ENCODE measurements around the gene MCRIP1. TPM values are rescaled to one million over a fixed set of nuclear protein-coding genes. Genes with fewer than 3 reads are reported as not detected.
A peak's percentile ranks its signal among the peaks of the same experiment; 100 is the strongest.

MCRIP1 gene
- total and polyA plus RNA-seq, 10 of the 15 experiments (the other 5 are each of a cell fraction or from before 2014, with no cell fraction given) = 0.31 to 54.4 (median 30.8) TPM

- H3K36me3 ChIP-seq (ENCODE audit: control insufficient read depth in 2 of 2, insufficient read depth in 2 of 2, low read length in 1 of 2) = peaks cover 33 to 40% of the 10 kb centered on the region in 2 experiments
- H3K4me1 ChIP-seq (ENCODE audit: control insufficient read depth, insufficient read depth, low read length) = no peaks in the 10 kb centered on the region
- no peaks in the 10 kb centered on the region for H3K9me3 ChIP-seq (replicated peaks; ENCODE audit: control insufficient read depth, insufficient read depth, low read length)
- CTCF ChIA-PET = no interaction called here
- DNase-seq (ENCODE audit: low read depth, low spot score) (no peak), ATAC-seq (no peak), FAIRE-seq (no peak)
- H3K9ac ChIP-seq (ENCODE audit: control insufficient read depth, insufficient read depth, low read length) = no peak overlapping the region
- RAD21 ChIA-PET (ENCODE audit: unreplicated experiment) = no interaction called here
- peak; percentile 67 for TF ChIP-seq POLR2A (IDR thresholded peaks at IDR 0.05; ENCODE audit: low read depth, low read length)
- TF ChIP-seq PML (IDR thresholded peaks at IDR 0.05; ENCODE audit: low read length) = no peak
- no peak overlapping the region for H3K4me2 ChIP-seq (ENCODE audit: control insufficient read depth, insufficient read depth)
- in situ Hi-C loops (cut with MboI) (no loop called here), intact Hi-C loops (cut with micrococcal nuclease; ENCODE audit: unreplicated experiment) (no loop called here)
- H3K79me2 ChIP-seq (ENCODE audit: control insufficient read depth, insufficient read depth, low read length) = no peaks in the 10 kb centered on the region
- BruUV-seq (replicated peaks) = no TSS peak
- H2AFZ ChIP-seq (ENCODE audit: control insufficient read depth, low read depth, low read length) = no peak overlapping the region
- POLR2A ChIA-PET = no interaction called here
- H3K4me3 ChIP-seq = no peak overlapping the region
- H3K27ac ChIP-seq (ENCODE audit: control insufficient read depth, insufficient read depth) = no peak overlapping the region
- SMC1A ChIA-PET (ENCODE audit: uncharacterized antibody, unreplicated experiment) = no interaction called here
- no peaks in the 10 kb centered on the region for H4K20me1 ChIP-seq (ENCODE audit: control insufficient read depth, insufficient read depth)
- 92% methylated on average over 14 of the region's 14 CpGs for WGBS (ENCODE audit: insufficient coverage, insufficient replicate concordance, low lambda C conversion rate, missing lambda C conversion rate)
- no peaks in the 10 kb centered on the region for H3K27me3 ChIP-seq (replicated peaks in 1 of 2; ENCODE audit: control insufficient read depth in 2 of 2, insufficient read depth in 2 of 2, low read length in 1 of 2)
Measured at GRCh38 chr17:81844327-81844851, 11.3 kb upstream of the MCRIP1 start.

DNA sequence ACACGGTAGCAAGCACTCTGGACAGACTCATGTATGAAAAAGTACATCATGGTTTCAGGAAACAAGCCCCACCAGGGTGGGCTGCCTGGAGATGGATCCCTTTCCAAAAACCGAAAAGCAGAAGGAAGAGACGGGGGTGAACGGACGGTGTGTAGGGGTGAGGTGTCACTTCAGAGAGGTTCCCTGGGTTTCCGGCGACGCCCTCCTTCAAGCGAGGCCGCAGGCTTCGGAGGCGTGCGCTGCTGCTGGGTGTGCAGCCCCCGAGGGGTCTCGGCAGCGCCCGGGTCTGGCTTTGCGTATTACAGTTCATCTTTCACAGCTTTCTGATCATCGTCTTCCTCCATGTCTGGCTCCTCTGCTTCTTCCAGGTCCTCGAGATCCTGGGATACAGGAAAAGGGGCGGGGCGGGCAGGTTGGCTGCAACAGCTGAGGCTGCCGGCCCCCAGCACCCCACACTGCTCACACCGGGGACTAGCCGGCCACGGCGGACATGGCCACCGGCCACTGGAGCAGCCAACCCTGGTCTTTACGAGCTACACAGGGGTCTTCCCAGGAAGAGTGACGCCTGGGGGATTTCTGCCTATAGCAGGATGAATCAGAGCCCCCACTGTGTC lies 10.7 kb upstream of the MCRIP1 start:
- Histone ChIP-seq H3K79me2 (ENCODE audit: control insufficient read depth, insufficient read depth, low read length) (no peaks in the 10 kb centered on the region), H3K27ac (ENCODE audit: control insufficient read depth, insufficient read depth) (no peak overlapping the region), H3K9me3 (replicated peaks; ENCODE audit: control insufficient read depth, insufficient read depth, low read length) (no peaks in the 10 kb centered on the region), H3K27me3 (replicated peaks in 1 of 2; ENCODE audit: control insufficient read depth in 2 of 2, insufficient read depth in 2 of 2, low read length in 1 of 2) (no peaks in the 10 kb centered on the region), H3K4me2 (ENCODE audit: control insufficient read depth, insufficient read depth) (no peak overlapping the region), H3K4me1 (ENCODE audit: control insufficient read depth, insufficient read depth, low read length) (no peaks in the 10 kb centered on the region), H3K36me3 (ENCODE audit: control insufficient read depth in 2 of 2, insufficient read depth in 2 of 2, low read length in 1 of 2) (peaks cover 33 to 40% of the 10 kb centered on the region in 2 experiments), H2AFZ (ENCODE audit: control insufficient read depth, low read depth, low read length) (no peak overlapping the region), H3K9ac (ENCODE audit: control insufficient read depth, insufficient read depth, low read length) (no peak overlapping the region), H3K4me3 (no peak overlapping the region), H4K20me1 (ENCODE audit: control insufficient read depth, insufficient read depth) (no peaks in the 10 kb centered on the region)
- POLR2A ChIA-PET = no interaction called here
- 94% methylated on average over 30 of the region's 30 CpGs for WGBS (ENCODE audit: insufficient coverage, insufficient replicate concordance, low lambda C conversion rate, missing lambda C conversion rate)
- BruUV-seq (replicated peaks) = no TSS peak
- CTCF ChIA-PET = no interaction called here
- in situ Hi-C loops (cut with MboI) (no loop called here), intact Hi-C loops (cut with micrococcal nuclease; ENCODE audit: unreplicated experiment) (no loop called here)
- DNase-seq (ENCODE audit: low read depth, low spot score) (no peak), ATAC-seq (no peak), FAIRE-seq (no peak)
- RAD21 ChIA-PET (ENCODE audit: unreplicated experiment) = no interaction called here
- SMC1A ChIA-PET (ENCODE audit: uncharacterized antibody, unreplicated experiment) = no interaction called here
- TF ChIP-seq CUX1 (IDR thresholded peaks at IDR 0.05; ENCODE audit: insufficient replicate concordance, low read depth, low read length) (no peak), ZBTB40 (IDR thresholded peaks at IDR 0.05; ENCODE audit: borderline replicate concordance) (no peak), IRF3 (IDR thresholded peaks at IDR 0.05) (no peak), TARDBP (IDR thresholded peaks at IDR 0.05; ENCODE audit: borderline replicate concordance) (no peak)
